Cardiac septum (tissue), 1 donor: ENCODE data around the gene PALLD. TPM values are rescaled to one million over a fixed set of nuclear protein-coding genes. Genes with fewer than 3 reads are reported as not detected.

Experiments
- DNase-seq: peaks from one replicate; pipeline ENCODE4 v3.0.0-alpha.2; 2020; ENCODE audit warnings: low spot score
- intact Hi-C: fragments of 100-400 bp; cut with DNase I; formaldehyde crosslinking; loops from one replicate; pipeline ENCODE4 v1.14.0; 2022
- total RNA-seq: library from RNA; stranded (reverse); fragmentation: NEBNext Ultra II Directional; extraction: Animal tissue kit (Norgen Biotek cat#: 25700); gene quantifications from one replicate; pipeline ENCODE4 v1.2.1, GENCODE V29; 2021
- donor health status: DM: no; HTN: no; CAD: no.

Gene PALLD
- total RNA-seq, 1 donor from 2014 or later: 705 TPM

DNA sequence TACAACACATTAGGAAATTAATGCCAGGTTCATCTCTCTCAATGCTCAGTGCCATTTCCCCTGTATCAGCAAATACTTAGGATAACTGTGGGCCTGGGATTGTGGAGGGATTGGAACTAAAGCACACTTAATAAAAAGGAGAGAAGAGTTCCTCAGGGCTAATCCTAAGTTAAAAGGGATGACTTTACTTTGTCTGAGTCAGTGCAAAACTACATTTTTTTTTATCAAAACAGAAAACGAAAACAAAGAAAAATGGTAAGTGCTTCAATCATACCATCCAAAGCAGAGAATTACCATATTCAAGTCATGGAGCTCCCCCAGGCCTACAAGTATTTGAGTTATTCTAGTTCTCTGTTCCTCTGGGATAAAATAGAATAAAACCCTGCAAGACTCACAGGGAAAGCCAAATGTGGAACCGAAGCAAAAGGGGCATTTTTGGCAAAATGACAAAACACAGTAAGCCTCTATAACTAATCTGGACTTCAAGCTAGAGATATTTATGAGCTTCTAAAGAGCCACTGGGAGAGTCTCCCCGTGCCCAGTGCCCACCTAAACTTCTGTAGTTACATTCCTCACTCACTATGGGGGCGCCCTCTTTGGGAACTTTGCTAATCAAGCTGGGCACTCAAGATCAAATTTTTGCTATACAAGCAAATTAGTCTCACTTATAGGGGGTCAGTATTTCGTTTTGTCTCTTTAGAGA is 53.4 kb downstream of the PALLD start:
- intact Hi-C loops: no loop called here
- DNase-seq: no peak

DNA sequence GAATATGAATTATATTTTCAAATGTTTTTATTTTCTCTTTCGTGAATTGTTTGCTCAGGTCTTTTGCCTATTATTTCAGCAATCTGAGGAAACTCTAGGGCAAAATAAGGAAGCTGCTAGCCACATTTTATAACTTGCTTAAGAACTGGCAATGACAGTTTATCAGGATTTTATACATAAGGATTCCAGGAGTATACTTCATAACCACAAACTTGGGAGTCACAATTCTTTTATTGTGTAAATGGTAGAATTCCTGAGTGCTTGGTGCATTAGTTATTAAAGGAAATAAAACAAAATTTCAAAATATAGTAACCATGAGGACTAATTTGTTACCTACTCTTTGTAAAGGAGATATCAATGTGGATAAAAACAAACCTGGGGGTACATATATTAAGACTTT is 54.4 kb downstream of the PALLD start:
- intact Hi-C loops: no loop called here
- no peak for DNase-seq

- no peak for DNase-seq
- intact Hi-C loops: no loop called here
Observed at GRCh38 chr4:168551945-168552695, 55.3 kb downstream of the PALLD start.

- no peak for DNase-seq
- intact Hi-C loops: no loop called here
Observed at GRCh38 chr4:168553714-168554370, 57.0 kb downstream of the PALLD start.

DNA sequence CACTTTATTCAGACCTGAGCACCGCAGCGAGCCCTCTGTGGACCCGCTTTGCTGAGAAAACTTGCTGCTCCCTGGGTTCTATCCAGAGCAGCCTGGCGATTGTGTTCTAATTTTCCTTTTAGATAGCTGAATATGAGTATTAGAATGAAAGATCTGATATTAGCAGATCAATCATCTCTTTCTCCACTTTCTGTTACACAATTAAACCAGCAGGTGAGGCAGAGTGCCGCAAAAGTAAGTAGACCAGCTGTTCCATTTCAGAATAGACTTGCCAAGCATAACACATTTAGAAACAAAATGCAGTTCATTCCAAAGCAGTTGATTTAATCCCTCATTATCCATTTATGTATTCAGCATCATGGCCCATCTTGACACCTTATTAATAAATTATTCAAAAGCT is 58.6 kb downstream of the PALLD start:
- DNase-seq: no peak
- intact Hi-C loops: no loop called here

- DNase-seq: no peak
- intact Hi-C loops: no loop called here
Observed at GRCh38 chr4:168557658-168558057, 60.8 kb downstream of the PALLD start.

DNA sequence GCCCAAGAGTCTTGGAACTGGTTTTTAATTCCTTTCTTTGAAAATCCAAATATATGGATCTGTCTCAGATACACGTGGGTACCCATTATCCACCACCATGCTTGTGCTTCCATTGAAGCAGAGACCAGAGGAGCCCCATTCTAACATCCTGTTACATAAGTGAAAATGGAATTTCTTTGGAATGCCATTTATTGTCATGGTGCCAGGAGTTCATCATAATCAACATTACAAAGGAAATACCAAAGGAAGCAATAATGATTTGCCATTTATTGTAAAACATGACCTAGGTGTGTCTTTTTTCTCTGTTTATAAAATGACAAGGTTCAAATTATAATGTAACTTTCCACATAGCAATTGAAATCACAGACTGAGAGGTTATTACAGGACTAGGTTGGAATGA is 61.7 kb downstream of the PALLD start:
- DNase-seq: no peak
- intact Hi-C loops: no loop called here

- intact Hi-C loops: no loop called here
- DNase-seq: no peak
Observed at GRCh38 chr4:168560184-168561180, 63.6 kb downstream of the PALLD start.

GRCh38 chr4:168562041-168562571 is 65.3 kb downstream of the PALLD start:
- DNase-seq: no peak
- intact Hi-C loops: no loop called here

GRCh38 chr4:168564023-168564422 is 67.2 kb downstream of the PALLD start:
- intact Hi-C loops: no loop called here
- DNase-seq: no peak

GRCh38 chr4:168565130-168565529 is 68.3 kb downstream of the PALLD start:
- no peak for DNase-seq
- intact Hi-C loops: no loop called here

DNA sequence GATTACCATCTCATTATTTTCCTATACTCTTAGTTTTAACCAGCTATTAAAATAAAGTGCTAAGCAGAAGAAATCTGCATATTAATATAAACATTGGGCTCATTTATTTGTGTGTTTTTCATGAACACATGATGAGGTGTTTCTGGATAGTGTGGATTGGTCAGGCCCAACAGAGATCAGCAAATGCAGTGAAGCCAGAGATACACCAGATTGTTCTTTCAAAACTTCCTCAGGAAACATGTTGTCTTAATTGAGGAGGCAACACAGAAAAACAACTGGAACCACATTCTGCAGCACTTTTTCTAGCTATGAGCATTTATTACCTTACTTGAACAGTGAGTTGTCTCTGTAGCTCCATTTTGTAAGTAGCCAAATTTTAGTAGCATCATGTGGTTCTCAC is 69.9 kb downstream of the PALLD start:
- DNase-seq: no peak
- intact Hi-C loops: no loop called here

- DNase-seq: no peak
- intact Hi-C loops: no loop called here
Observed at GRCh38 chr4:168569066-168569930, 72.4 kb downstream of the PALLD start.

GRCh38 chr4:168569931-168570276 is 73.1 kb downstream of the PALLD start:
- intact Hi-C loops: no loop called here
- DNase-seq: no peak

DNA sequence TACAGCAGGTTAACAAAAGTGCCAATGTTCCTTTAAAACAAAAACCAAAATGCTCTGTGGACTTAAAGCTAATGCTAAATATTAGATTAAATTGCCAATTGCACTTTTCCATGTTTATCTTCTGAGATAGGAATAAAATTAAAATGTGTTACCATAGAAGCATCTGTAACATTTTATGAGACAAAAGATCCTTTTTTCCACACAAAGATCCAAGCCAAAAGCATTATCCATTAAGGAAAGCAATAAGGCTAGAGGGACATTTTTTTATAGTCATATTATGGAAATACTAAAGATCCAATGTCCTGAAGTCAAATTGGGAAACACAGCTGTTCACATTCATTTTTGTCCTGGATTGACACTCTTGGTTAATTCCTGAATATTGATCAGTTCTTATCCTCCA is 73.6 kb downstream of the PALLD start:
- intact Hi-C loops: no loop called here
- DNase-seq: no peak

DNA sequence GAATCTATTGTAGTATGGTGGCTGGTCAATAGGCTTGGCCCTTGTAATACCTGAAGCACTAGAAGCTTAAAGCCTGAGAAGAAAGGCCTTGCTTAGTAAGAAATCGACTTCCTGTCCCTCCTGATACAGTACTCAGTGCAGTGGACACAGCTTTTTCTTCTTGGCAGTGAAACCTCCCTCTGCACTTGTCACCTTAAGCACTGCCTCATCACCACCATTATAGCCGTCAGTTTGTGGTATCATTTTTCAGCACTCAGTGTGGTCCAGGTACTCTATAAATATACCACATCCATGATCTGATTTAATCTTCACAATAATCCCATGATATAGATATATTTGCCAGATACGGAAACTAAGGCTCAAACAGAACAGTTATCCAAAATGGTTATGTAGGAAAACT is 75.2 kb downstream of the PALLD start:
- no peak for DNase-seq
- intact Hi-C loops: no loop called here

DNA sequence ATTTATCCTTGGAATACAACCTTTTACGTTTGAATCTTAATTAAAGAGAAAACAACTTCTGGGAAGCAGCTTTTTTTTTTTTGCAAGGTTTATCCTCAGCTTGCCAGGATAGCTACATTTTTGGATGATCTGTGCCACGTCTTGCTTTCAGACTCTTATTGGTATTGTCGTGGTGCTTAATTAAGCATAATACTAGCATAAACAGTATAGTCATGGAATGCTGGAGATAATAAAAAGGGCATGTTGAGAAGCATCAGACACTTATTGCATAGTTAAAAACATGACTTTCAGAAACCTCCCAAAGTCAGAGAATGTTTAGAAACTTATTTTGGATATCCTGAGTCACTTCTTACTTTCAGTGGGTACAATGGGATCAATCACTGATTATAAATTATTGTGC is 77.0 kb downstream of the PALLD start:
- intact Hi-C loops: no loop called here
- DNase-seq: no peak

DNA sequence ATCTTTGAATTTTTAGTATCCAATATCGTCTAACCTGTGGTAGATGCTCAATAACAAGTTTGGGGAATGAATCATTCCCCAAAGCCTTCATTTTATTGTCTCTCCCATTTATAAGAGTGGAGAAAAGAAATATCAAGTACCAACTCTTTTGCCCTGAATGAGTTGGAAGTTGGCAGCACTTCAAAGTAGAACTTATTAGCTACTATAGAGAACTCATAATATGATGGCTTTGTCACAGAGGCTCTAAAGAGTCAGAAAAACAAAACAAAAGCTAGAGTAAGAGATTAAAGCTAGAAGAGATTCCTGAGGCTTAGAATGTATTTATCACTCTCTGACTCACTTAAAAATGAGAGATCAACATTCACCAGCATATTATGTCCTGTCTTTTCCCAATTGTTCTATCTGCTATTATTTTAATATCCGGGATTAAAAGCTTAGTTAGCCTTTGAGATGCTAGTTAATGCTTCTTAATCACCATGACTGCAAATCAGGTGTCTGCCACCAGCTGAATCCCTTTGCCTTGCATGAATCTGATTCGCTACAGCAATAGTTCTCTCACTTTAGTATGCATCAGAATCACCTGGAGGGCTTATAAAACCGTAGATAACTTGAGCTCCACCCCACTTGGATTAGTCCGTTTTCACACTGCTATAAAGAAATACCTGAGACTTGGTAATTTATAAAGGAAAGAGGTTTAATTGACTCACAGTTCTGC is 77.9 kb downstream of the PALLD start:
- intact Hi-C loops: no loop called here
- no peak for DNase-seq
